Mesenchymal stem cell (in vitro differentiated cells and primary cell): ENCODE results near the gene DNAJC3.
A peak's percentile ranks its signal among the peaks of the same experiment; 100 is the strongest.

Source experiments
- DNase-seq: peaks from one replicate; pipeline ENCODE4 v3.0.0-alpha.2; 2013
- H2AFZ ChIP-seq: one replicate; pipeline ENCODE4 v1.6.1; 2013; ENCODE audit warnings: low read depth, mild to moderate bottlenecking, control low read depth, inconsistent platforms, low read length, moderate library complexity
- H2AK5ac ChIP-seq: 2 replicates; pipeline ENCODE4 v1.6.1; 2013; ENCODE audit warnings: low read length, moderate library complexity, mild to moderate bottlenecking, inconsistent platforms; ENCODE audit not compliant: severe bottlenecking
- H2BK120ac ChIP-seq: one replicate; pipeline ENCODE4 v1.6.1; 2013; ENCODE audit warnings: low read depth, mild to moderate bottlenecking, inconsistent platforms, low read length, moderate library complexity
- H2BK12ac ChIP-seq, 2 experiments: one replicate each; pipeline ENCODE4 v1.6.1; 2013; ENCODE audit warnings: inconsistent platforms in 2 of 2, low read length in 2 of 2, mild to moderate bottlenecking in 2 of 2, moderate library complexity in 2 of 2, control low read depth in 1 of 2
- H2BK15ac ChIP-seq: one replicate; pipeline ENCODE4 v1.6.1; 2013; ENCODE audit warnings: mild to moderate bottlenecking, low read depth, inconsistent platforms; ENCODE audit not compliant: poor library complexity, severe bottlenecking
- H2BK5ac ChIP-seq: 2 replicates; pipeline ENCODE4 v1.6.1; 2013; ENCODE audit warnings: low read depth, mild to moderate bottlenecking, low read length, control low read depth, inconsistent platforms; ENCODE audit not compliant: poor library complexity, severe bottlenecking
- H3K14ac ChIP-seq, 2 experiments: one replicate each; pipeline ENCODE4 v1.6.1; 2013; ENCODE audit warnings: inconsistent platforms in 2 of 2, low read length in 2 of 2, control low read depth in 1 of 2, mild to moderate bottlenecking in 1 of 2, moderate library complexity in 1 of 2
- H3K18ac ChIP-seq, 2 experiments: one replicate each; pipeline ENCODE4 v1.6.1; 2013; ENCODE audit warnings: inconsistent platforms in 2 of 2, low read length in 2 of 2, control low read depth in 1 of 2, low read depth in 1 of 2, mild to moderate bottlenecking in 1 of 2
- H3K23ac ChIP-seq, 2 experiments: one replicate each; pipeline ENCODE4 v1.6.1; 2013; ENCODE audit warnings: inconsistent platforms in 2 of 2, low read length in 2 of 2, mild to moderate bottlenecking in 2 of 2, moderate library complexity in 2 of 2, control low read depth in 1 of 2
- H3K27ac ChIP-seq: 2 replicates; pipeline ENCODE4 v1.5.1; 2013; ENCODE audit warnings: mild to moderate bottlenecking, moderate library complexity, low read length, control low read depth, inconsistent platforms; ENCODE audit not compliant: poor library complexity, severe bottlenecking
- H3K27me3 ChIP-seq, 2 experiments: 2 replicates each; pipeline versions ENCODE4 v1.6.1 to v1.7.0; 2013; ENCODE audit warnings: low read length in 2 of 2, mild to moderate bottlenecking in 2 of 2, moderate library complexity in 2 of 2, control low read depth in 1 of 2, inconsistent platforms in 1 of 2; ENCODE audit not compliant: control insufficient read depth in 1 of 2, insufficient read depth in 1 of 2
- H3K36me3 ChIP-seq, 2 experiments: 2 replicates each; pipeline versions ENCODE4 v1.6.1 to v1.7.0; 2013; ENCODE audit warnings: low read length in 2 of 2, control low read depth in 1 of 2, inconsistent platforms in 1 of 2, low read depth in 1 of 2, mild to moderate bottlenecking in 1 of 2; ENCODE audit not compliant: insufficient read depth in 2 of 2, control insufficient read depth in 1 of 2
- H3K4ac ChIP-seq, 2 experiments: one replicate each; pipeline ENCODE4 v1.6.1; 2013; ENCODE audit warnings: inconsistent platforms in 2 of 2, low read length in 2 of 2, mild to moderate bottlenecking in 2 of 2, moderate library complexity in 2 of 2, control low read depth in 1 of 2, low read depth in 1 of 2
- H3K4me1 ChIP-seq: 2 replicates; pipeline ENCODE4 v1.6.1; 2013; ENCODE audit warnings: low read depth, low read length, control low read depth; ENCODE audit not compliant: control insufficient read depth, insufficient read depth
- H3K4me2 ChIP-seq: 2 replicates; pipeline ENCODE4 v1.6.1; 2013; ENCODE audit warnings: low read length, mild to moderate bottlenecking, inconsistent platforms; ENCODE audit not compliant: poor library complexity, severe bottlenecking
- H3K4me3 ChIP-seq, 2 experiments: 2 replicates each; pipeline versions ENCODE4 v1.5.1 to v1.7.0; 2013; ENCODE audit warnings: low read length in 2 of 2, mild to moderate bottlenecking in 2 of 2, control low read depth in 1 of 2, low read depth in 1 of 2; ENCODE audit not compliant: insufficient read depth in 1 of 2
- H3K79me1 ChIP-seq: replicated peaks from 2 replicates; pipeline ENCODE4 v1.6.1; 2013; ENCODE audit warnings: mild to moderate bottlenecking, control low read depth, low read length, inconsistent platforms; ENCODE audit not compliant: poor library complexity, severe bottlenecking
- H3K9ac ChIP-seq: 2 replicates; pipeline ENCODE4 v1.7.0; 2013; ENCODE audit warnings: mild to moderate bottlenecking, low read length, moderate library complexity
- H3K9me3 ChIP-seq: 2 replicates; pipeline ENCODE4 v1.7.0; 2013; ENCODE audit warnings: mild to moderate bottlenecking, low read length; ENCODE audit not compliant: control insufficient read depth
- H4K8ac ChIP-seq: one replicate; pipeline ENCODE4 v1.6.1; 2013; ENCODE audit warnings: inconsistent platforms, mild to moderate bottlenecking, low read length, moderate library complexity
- H4K91ac ChIP-seq: one replicate; pipeline ENCODE4 v1.6.1; 2013; ENCODE audit warnings: mild to moderate bottlenecking, low read length, inconsistent platforms
- WGBS: methylation state at CpG from one replicate; pipeline ENCODE4 v1.1.7; 2013; ENCODE audit warnings: mixed read lengths; 5-methylcytosine and 5-hydroxymethylcytosine counted together

DNAJC3 gene

GRCh38 chr13:95713651-95714050 is 36.7 kb downstream of the DNAJC3 start:
- Histone ChIP-seq H4K91ac (no peak overlapping the region), H2BK15ac (no peak overlapping the region), H3K9me3 (no peaks in the 10 kb centered on the region), H3K9ac (no peak overlapping the region), H2BK120ac (no peak overlapping the region), H3K18ac (no peak overlapping the region), H3K14ac (no peak overlapping the region), H3K27ac (no peak overlapping the region), H3K27me3 (no peaks in the 10 kb centered on the region), H3K4me3 (peak overlapping the region in 1 of 2 experiments; percentile 1), H4K8ac (no peak overlapping the region), H3K36me3 (peaks cover 10 to 22% of the 10 kb centered on the region in 2 experiments), H3K79me1 (peaks cover 25% of the 10 kb centered on the region), H3K4me1 (no peaks in the 10 kb centered on the region), H3K4me2 (no peak overlapping the region), H2AFZ (no peak overlapping the region), H2BK12ac (no peak overlapping the region), H3K23ac (no peak overlapping the region), H2BK5ac (no peak overlapping the region), H2AK5ac (no peak overlapping the region), H3K4ac (no peak overlapping the region)
- 95% methylated on average over 3 of the region's 3 CpGs for WGBS
- peak; percentile 31 for DNase-seq

- Histone ChIP-seq H2BK5ac (no peak overlapping the region), H3K79me1 (peaks cover 29% of the 10 kb centered on the region), H3K23ac (no peak overlapping the region), H2BK12ac (no peak overlapping the region), H3K18ac (no peak overlapping the region), H3K9me3 (no peaks in the 10 kb centered on the region), H4K8ac (no peak overlapping the region), H2BK15ac (no peak overlapping the region), H3K27me3 (no peaks in the 10 kb centered on the region), H3K4me1 (no peaks in the 10 kb centered on the region), H3K9ac (peak overlapping the region; percentile 66), H3K4me3 (peak overlapping the region in 1 of 2 experiments; percentile 1), H2BK120ac (no peak overlapping the region), H2AK5ac (no peak overlapping the region), H3K4me2 (no peak overlapping the region), H3K14ac (no peak overlapping the region), H3K4ac (no peak overlapping the region), H3K36me3 (peaks cover 10 to 24% of the 10 kb centered on the region in 2 experiments), H3K27ac (no peak overlapping the region), H2AFZ (no peak overlapping the region), H4K91ac (no peak overlapping the region)
- peak; percentile 85 for DNase-seq
- WGBS, result 92% methylated on average over 2 of the region's 3 CpGs
Measured at GRCh38 chr13:95714142-95714832, 37.3 kb downstream of the DNAJC3 start.

- H4K91ac ChIP-seq, result no peak overlapping the region
- H3K4me2 ChIP-seq, result no peak overlapping the region
- no peak overlapping the region for H3K14ac ChIP-seq
- peaks cover 10 to 24% of the 10 kb centered on the region in 2 experiments for H3K36me3 ChIP-seq
- H3K18ac ChIP-seq, result no peak overlapping the region
- no peak overlapping the region for H2AFZ ChIP-seq
- H3K9me3 ChIP-seq, result no peaks in the 10 kb centered on the region
- no peak overlapping the region for H3K9ac ChIP-seq
- H2BK120ac ChIP-seq, result no peak overlapping the region
- no peak overlapping the region for H3K27ac ChIP-seq
- H4K8ac ChIP-seq, result no peak overlapping the region
- H2BK5ac ChIP-seq, result no peak overlapping the region
- H3K4me1 ChIP-seq, result no peaks in the 10 kb centered on the region
- 95% methylated on average over 11 of the region's 11 CpGs for WGBS
- H3K4me3 ChIP-seq, result no peak overlapping the region
- H2BK12ac ChIP-seq, result no peak overlapping the region
- H2AK5ac ChIP-seq, result no peak overlapping the region
- H3K79me1 ChIP-seq, result peaks cover 28% of the 10 kb centered on the region
- H3K27me3 ChIP-seq, result no peaks in the 10 kb centered on the region
- DNase-seq, result no peak
- no peak overlapping the region for H2BK15ac ChIP-seq
- no peak overlapping the region for H3K4ac ChIP-seq
- no peak overlapping the region for H3K23ac ChIP-seq
Measured at GRCh38 chr13:95716231-95716630, 39.3 kb downstream of the DNAJC3 start.

GRCh38 chr13:95722241-95722640 is 45.3 kb downstream of the DNAJC3 start:
- Histone ChIP-seq H3K18ac (no peak overlapping the region), H2BK120ac (no peak overlapping the region), H3K36me3 (peaks cover 0 to 21% of the 10 kb centered on the region in 2 experiments), H2BK15ac (no peak overlapping the region), H3K27ac (no peak overlapping the region), H4K91ac (no peak overlapping the region), H4K8ac (no peak overlapping the region), H3K4me3 (no peak overlapping the region), H3K4ac (no peak overlapping the region), H3K79me1 (peaks cover 20% of the 10 kb centered on the region), H3K9ac (no peak overlapping the region), H3K4me2 (no peak overlapping the region), H2BK12ac (no peak overlapping the region), H3K27me3 (no peaks in the 10 kb centered on the region), H3K23ac (no peak overlapping the region), H3K14ac (no peak overlapping the region), H3K4me1 (no peaks in the 10 kb centered on the region), H2BK5ac (no peak overlapping the region), H2AFZ (no peak overlapping the region), H3K9me3 (no peaks in the 10 kb centered on the region), H2AK5ac (no peak overlapping the region)
- DNase-seq, result no peak
- 100% methylated on average over 1 of the region's 1 CpG for WGBS
